Skeletal muscle satellite cell (primary cell): Measurements from ENCODE around the gene TMEM174.
"Not testable (repeated sequence)": the region's sequence is repeated elsewhere in the genome, so short reads cannot be mapped to it uniquely, and the experiment has no call there.

Source experiments
- H3K27me3 ChIP-seq: 2 replicates; pipeline ENCODE4 v1.7.0; 2013; ENCODE audit warnings: low read length; ENCODE audit not compliant: control insufficient read depth, insufficient read depth
- H3K36me3 ChIP-seq: 2 replicates; pipeline ENCODE4 v1.7.0; 2013; ENCODE audit warnings: mild to moderate bottlenecking, control low read depth, low read length; ENCODE audit not compliant: insufficient read depth
- H3K4me1 ChIP-seq: 2 replicates; pipeline ENCODE4 v1.7.0; 2013; ENCODE audit warnings: low read length; ENCODE audit not compliant: control insufficient read depth, insufficient read depth
- H3K4me2 ChIP-seq: 2 replicates; pipeline ENCODE4 v1.7.0; 2013; ENCODE audit warnings: mild to moderate bottlenecking, low read length
- H3K4me3 ChIP-seq: 2 replicates; pipeline ENCODE4 v1.7.0; 2013; ENCODE audit warnings: low read length
- H3K9ac ChIP-seq: 2 replicates; pipeline ENCODE4 v1.7.0; 2013; ENCODE audit warnings: mild to moderate bottlenecking, low read depth, low read length, moderate library complexity
- H3K9me3 ChIP-seq: replicated peaks from 2 replicates; pipeline ENCODE4 v1.7.0; 2013; ENCODE audit warnings: mild to moderate bottlenecking, control low read depth, low read length

Gene TMEM174

GRCh38 chr5:73214306-73214705 lies 41.3 kb downstream of the TMEM174 start:
- H3K27me3 ChIP-seq: peaks cover 6% of the 10 kb centered on the region
- H3K36me3 ChIP-seq: no peaks in the 10 kb centered on the region
- no peak overlapping the region for H3K9ac ChIP-seq
- H3K4me2 ChIP-seq: no peak overlapping the region
- no peak overlapping the region for H3K4me3 ChIP-seq
- H3K4me1 ChIP-seq: peaks cover 13% of the 10 kb centered on the region
- no peaks in the 10 kb centered on the region for H3K9me3 ChIP-seq

DNA sequence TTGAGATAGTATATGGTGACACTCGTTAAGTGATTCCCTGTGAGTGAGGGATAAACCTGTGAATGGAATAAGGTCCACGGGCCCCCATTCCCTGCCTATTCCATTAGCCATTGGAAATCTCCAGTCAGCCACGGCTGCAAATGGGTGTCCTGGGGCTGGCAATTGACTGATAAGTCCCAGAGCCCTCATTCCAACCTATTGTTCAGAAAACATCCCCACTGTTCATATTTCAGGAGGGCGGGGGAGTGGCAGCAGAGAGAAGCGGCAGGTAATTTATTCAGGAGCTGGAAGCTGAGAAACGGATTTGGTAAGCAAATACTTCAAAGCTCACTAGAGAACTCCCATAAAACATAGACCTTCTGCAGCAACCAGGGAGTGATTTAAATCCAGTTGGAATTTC lies 42.0 kb downstream of the TMEM174 start:
- Histone ChIP-seq H3K4me3 (no peak overlapping the region), H3K9ac (no peak overlapping the region), H3K4me2 (no peak overlapping the region), H3K9me3 (no peaks in the 10 kb centered on the region), H3K36me3 (no peaks in the 10 kb centered on the region), H3K4me1 (peaks cover 13% of the 10 kb centered on the region), H3K27me3 (peaks cover 6% of the 10 kb centered on the region)

DNA sequence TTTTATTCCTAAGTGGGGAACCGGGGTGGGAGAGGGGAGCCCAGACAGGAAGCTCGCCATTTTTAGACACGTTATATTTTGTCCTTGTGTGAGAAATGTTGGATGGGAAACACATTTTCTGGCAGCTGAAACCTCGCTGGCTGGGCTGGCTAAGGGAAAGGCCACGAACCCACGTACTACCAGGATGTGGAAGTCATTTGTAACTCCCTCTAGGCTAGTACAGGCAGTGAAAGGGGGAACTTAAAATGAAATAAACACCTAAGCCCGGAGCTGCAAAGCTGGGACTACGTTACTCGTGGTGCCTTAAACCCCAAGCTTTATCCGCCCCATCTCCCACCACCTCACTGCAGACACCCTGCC lies 42.5 kb downstream of the TMEM174 start:
- no peaks in the 10 kb centered on the region for H3K36me3 ChIP-seq
- H3K4me3 ChIP-seq: peak overlapping the region; percentile 74
- peak overlapping the region; percentile 99 for H3K4me2 ChIP-seq
- H3K9me3 ChIP-seq: no peaks in the 10 kb centered on the region
- H3K27me3 ChIP-seq: peaks cover 10% of the 10 kb centered on the region
- H3K9ac ChIP-seq: peak overlapping the region; percentile 72
- H3K4me1 ChIP-seq: peaks cover 13% of the 10 kb centered on the region

GRCh38 chr5:73215891-73216610 lies 43.1 kb downstream of the TMEM174 start:
- Histone ChIP-seq H3K4me1 (peaks cover 13% of the 10 kb centered on the region), H3K4me2 (peak overlapping the region; percentile 99), H3K9ac (peak overlapping the region; percentile 72), H3K27me3 (peaks cover 10% of the 10 kb centered on the region), H3K4me3 (peak overlapping the region; percentile 74), H3K36me3 (no peaks in the 10 kb centered on the region), H3K9me3 (no peaks in the 10 kb centered on the region)

- H3K27me3 ChIP-seq: peaks cover 16% of the 10 kb centered on the region
- H3K4me3 ChIP-seq: no peak overlapping the region
Measured at GRCh38 chr5:73218552-73219171, 45.7 kb downstream of the TMEM174 start.

GRCh38 chr5:73219336-73219735 lies 46.3 kb downstream of the TMEM174 start:
- not testable (repeated sequence) for H3K9ac ChIP-seq, H3K4me3 ChIP-seq, H3K36me3 ChIP-seq, H3K4me2 ChIP-seq, H3K9me3 ChIP-seq, H3K4me1 ChIP-seq
- H3K27me3 ChIP-seq: peaks cover 16% of the 10 kb centered on the region

More at GRCh38 chr5:73218552-73219171, 45.7 kb downstream of the TMEM174 start:
- no peaks in the 10 kb centered on the region for H3K9me3 ChIP-seq
- no peaks in the 10 kb centered on the region for H3K36me3 ChIP-seq
- H3K9ac ChIP-seq: no peak overlapping the region
- H3K4me1 ChIP-seq: peaks cover 8% of the 10 kb centered on the region
- H3K4me2 ChIP-seq: no peak overlapping the region

- H3K9me3 ChIP-seq: no peaks in the 10 kb centered on the region
- no peaks in the 10 kb centered on the region for H3K36me3 ChIP-seq
- no peak overlapping the region for H3K9ac ChIP-seq
- H3K4me1 ChIP-seq: peaks cover 4% of the 10 kb centered on the region
- H3K27me3 ChIP-seq: peaks cover 25% of the 10 kb centered on the region
- no peak overlapping the region for H3K4me3 ChIP-seq
- H3K4me2 ChIP-seq: no peak overlapping the region
Measured at GRCh38 chr5:73221161-73221560, 48.2 kb downstream of the TMEM174 start.

DNA sequence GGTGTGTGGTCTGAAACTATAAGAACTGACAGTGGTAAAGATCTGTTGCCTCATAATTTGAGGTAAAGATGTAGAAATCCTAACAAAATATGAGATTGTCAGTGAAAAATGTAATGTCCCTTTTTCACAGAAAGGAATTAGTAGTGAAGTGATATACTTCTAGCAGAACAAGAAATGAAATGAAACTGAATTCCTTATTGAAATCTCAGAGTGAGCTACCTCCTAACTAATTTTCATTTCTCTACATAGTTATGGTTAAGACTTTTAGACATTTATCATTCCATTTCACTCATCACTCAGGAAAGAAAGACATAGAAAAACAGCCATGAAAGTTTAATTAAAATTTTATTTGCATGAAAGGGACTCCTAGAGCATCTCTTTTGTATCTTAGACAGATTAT lies 48.7 kb downstream of the TMEM174 start:
- Histone ChIP-seq H3K27me3 (peaks cover 25% of the 10 kb centered on the region), H3K4me3 (no peak overlapping the region), H3K4me2 (no peak overlapping the region), H3K36me3 (no peaks in the 10 kb centered on the region), H3K9ac (no peak overlapping the region), H3K4me1 (no peaks in the 10 kb centered on the region), H3K9me3 (no peaks in the 10 kb centered on the region)

DNA sequence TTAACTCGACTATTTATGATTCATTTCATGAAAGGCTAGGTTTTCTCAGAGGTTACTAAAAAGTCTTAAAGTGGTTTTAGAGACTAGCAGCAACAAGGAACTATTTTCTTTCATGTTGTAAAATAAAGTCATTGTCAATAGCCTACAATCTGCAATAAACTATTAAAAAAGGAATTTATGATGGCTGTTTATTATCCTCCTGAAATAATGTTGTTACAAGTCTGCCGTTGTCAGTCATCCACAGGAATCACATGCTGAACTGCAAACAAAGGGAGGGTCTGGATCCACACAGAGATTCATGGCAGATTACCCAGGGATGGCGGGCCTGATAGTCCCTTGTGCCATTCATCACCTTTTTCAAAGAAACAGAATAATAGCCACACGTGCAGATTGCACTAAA lies 49.2 kb downstream of the TMEM174 start:
- H3K4me3 ChIP-seq: no peak overlapping the region
- H3K9ac ChIP-seq: no peak overlapping the region
- H3K27me3 ChIP-seq: peaks cover 25% of the 10 kb centered on the region
- H3K4me1 ChIP-seq: no peaks in the 10 kb centered on the region
- H3K9me3 ChIP-seq: no peaks in the 10 kb centered on the region
- no peak overlapping the region for H3K4me2 ChIP-seq
- no peaks in the 10 kb centered on the region for H3K36me3 ChIP-seq
